ENCODE results near the gene DAB2IP.

The DAB2IP gene

DNA sequence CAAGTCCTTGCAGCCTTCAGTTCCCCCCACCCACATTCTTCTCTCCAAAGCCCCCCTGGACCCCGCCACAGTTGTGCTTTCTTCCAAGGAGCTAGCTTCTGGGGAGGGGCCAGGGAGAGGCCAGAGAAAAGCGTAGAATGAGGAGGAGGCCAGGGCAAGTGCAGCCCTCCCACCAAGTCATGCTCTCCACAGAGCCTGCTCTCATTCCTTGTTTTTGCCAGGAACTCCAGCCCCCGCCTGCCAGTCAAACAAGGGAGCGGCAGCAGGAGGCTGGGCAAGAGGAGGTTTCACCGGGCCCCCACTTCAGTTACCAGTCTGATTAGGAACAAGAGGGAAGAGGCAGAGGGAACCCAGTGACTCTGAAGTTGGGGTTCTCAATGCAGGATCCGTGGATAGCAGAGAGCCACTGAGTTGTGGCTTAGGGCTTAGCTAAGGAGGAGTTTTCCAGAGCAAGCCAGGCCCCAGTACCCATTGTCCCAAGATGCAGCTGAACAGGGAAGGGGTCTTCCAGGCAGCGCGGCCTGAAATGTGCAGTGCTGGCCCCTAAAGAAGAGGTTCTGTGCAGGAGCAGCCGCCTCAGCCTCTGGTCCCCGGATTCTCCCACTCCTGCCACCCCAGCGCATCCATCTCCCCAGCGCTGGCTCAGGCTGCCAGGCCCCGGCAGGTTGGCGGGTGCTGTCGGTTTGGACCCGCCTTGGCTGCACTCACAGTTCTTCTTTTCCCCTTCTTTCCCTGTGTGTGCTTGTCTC, 120.6 kb downstream of the DAB2IP start:
- H3K4me3 ChIP-seq (ENCODE audit: low read length), result no peak overlapping the region
- no peak for DNase-seq (ENCODE audit: low read depth)
- TF ChIP-seq, protein P1, sequence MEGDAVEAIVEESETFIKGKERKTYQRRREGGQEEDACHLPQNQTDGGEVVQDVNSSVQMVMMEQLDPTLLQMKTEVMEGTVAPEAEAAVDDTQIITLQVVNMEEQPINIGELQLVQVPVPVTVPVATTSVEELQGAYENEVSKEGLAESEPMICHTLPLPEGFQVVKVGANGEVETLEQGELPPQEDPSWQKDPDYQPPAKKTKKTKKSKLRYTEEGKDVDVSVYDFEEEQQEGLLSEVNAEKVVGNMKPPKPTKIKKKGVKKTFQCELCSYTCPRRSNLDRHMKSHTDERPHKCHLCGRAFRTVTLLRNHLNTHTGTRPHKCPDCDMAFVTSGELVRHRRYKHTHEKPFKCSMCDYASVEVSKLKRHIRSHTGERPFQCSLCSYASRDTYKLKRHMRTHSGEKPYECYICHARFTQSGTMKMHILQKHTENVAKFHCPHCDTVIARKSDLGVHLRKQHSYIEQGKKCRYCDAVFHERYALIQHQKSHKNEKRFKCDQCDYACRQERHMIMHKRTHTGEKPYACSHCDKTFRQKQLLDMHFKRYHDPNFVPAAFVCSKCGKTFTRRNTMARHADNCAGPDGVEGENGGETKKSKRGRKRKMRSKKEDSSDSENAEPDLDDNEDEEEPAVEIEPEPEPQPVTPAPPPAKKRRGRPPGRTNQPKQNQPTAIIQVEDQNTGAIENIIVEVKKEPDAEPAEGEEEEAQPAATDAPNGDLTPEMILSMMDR (conservative IDR thresholded peaks at IDR 0.05; ENCODE audit: low read length), result no peak

DNA sequence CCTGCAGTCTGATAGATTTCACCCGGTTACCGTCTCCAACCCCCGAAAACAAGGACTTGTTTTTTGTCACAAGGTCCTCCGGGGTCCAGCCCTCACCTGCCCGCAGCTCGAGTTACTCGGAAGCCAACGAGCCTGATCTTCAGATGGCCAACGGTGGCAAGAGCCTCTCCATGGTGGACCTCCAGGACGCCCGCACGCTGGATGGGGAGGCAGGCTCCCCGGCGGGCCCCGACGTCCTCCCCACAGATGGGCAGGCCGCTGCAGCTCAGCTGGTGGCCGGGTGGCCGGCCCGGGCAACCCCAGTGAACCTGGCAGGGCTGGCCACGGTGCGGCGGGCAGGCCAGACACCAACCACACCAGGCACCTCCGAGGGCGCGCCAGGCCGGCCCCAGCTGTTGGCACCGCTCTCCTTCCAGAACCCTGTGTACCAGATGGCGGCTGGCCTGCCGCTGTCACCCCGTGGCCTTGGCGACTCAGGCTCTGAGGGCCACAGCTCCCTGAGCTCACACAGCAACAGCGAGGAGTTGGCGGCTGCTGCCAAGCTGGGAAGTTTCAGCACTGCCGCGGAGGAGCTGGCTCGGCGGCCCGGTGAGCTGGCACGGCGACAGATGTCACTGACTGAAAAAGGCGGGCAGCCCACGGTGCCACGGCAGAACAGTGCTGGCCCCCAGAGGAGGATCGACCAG, 121.3 kb downstream of the DAB2IP start:
- TF ChIP-seq, protein P1 (conservative IDR thresholded peaks at IDR 0.05; ENCODE audit: low read length), result no peak
- H3K4me3 ChIP-seq (ENCODE audit: low read length), result no peak overlapping the region
- no peak for DNase-seq (ENCODE audit: low read depth)

DNA sequence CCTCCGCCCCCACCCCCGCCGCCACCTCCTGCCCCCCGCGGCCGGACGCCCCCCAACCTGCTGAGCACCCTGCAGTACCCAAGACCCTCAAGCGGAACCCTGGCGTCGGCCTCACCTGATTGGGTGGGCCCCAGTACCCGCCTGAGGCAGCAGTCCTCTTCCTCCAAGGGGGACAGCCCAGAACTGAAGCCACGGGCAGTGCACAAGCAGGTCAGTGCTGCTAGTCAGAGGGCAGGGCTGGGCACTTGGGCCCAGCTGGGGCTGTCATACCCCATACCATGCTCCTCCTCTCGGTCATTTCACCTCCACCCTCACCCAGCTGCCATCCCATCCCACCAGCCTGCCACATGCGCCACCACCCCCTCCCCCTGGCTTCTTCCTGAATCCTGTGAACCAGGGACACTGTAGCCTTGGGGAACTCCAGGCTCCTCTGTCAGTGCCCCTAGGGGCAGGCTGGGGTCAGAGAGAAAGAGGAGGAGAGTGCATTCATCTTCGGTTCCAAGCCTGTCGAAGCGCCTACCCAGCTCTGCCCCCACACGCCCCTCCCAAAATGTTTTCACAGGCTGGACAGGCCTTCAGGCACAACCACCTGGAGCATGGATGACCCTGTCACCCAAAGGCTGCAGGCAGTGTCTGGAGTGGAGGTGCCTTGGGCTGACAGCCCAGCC, 122.0 kb downstream of the DAB2IP start:
- DNase-seq (ENCODE audit: low read depth), result no peak
- TF ChIP-seq, protein P1 (conservative IDR thresholded peaks at IDR 0.05; ENCODE audit: low read length), result no peak
- H3K4me3 ChIP-seq (ENCODE audit: low read length), result no peak overlapping the region

DNA sequence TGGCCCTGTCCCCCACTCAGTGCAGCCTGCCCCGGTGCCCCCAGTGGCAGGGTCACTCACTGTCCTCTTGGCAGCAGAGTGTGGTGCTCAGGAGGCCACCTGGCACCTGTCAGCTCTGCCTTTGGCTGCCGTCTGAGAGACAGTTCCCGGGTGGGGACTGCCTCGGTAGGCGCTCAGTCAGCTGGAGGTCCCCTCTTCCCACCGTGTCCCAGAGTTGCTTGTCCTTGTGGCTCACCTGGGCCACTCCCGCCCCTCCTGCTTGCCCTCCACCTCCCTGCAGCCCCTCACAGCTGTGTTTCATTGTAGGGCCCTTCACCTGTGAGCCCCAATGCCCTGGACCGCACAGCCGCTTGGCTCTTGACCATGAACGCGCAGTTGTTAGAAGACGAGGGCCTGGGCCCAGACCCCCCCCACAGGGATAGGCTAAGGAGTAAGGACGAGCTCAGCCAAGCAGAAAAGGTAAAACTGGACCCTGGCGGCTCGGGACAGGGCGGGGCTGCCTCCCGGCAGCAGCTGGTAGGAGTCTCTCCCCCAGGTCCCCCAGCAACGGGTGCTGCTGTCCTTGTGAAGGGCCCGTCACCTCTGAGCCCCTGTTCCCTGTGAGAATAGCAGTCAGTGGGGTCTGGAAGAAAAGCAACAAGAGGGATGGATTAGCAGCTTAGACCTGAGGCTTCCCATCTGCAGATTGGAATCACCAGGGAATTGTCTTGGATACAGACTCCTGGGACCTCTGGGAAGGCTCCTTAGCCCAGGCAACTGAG, 122.7 kb downstream of the DAB2IP start:
- no peak for DNase-seq (ENCODE audit: low read depth)
- no peak overlapping the region for H3K4me3 ChIP-seq (ENCODE audit: low read length)

DNA sequence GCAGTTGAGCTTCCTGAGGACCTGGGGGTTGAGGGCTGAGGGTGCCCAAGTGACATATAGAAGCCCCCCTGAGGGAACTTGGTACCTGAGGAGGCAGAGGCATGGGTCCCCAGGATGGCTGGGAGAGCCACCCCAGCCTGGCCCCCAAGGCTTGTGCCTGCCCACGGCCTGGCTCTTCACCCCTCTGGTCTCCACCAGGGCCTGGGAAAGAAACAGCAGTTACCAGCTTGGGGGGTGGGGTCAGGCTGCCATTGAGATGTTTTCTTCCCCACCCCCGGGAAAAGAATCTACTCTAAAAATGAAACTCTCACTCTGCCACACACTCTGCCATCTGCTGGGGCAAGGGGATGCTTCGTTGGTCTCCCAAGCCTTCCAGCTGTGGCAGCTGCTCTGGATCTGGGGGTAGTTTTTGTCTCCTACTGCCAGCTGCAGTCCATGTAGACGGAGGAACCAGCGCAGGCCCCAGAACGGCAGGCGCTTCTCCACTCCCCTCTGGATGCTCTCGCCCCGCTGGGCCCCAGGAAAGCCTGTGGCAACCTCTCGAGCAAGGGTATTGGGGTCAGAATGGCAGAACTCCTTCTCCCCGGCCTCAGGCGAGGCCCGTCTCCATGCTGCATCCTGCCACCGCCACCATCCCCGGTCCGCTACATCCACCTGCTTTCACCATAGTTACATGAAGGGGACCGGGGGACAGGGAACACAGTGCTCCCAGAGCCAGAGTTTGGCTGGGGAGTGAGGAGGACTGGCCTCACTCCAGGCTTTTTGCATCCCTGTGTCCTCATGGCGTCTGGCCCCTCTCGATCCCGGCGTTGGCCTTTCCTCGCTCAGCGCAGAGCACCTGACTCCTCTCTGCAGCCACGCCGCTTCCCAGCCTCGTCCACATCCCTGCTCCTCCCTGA, 123.5 kb downstream of the DAB2IP start:
- DNase-seq (ENCODE audit: low read depth), result no peak
- TF ChIP-seq, protein P1 (conservative IDR thresholded peaks at IDR 0.05; ENCODE audit: low read length), result no peak

More for the DNA sequence above, 122.7 kb downstream of the DAB2IP start:
- TF ChIP-seq, protein P1 (conservative IDR thresholded peaks at IDR 0.05; ENCODE audit: low read length), result no peak

More for the DNA sequence above, 123.5 kb downstream of the DAB2IP start:
- no peak overlapping the region for H3K4me3 ChIP-seq (ENCODE audit: low read length)
